Measurements from ENCODE around the gene RASD2.

DNA sequence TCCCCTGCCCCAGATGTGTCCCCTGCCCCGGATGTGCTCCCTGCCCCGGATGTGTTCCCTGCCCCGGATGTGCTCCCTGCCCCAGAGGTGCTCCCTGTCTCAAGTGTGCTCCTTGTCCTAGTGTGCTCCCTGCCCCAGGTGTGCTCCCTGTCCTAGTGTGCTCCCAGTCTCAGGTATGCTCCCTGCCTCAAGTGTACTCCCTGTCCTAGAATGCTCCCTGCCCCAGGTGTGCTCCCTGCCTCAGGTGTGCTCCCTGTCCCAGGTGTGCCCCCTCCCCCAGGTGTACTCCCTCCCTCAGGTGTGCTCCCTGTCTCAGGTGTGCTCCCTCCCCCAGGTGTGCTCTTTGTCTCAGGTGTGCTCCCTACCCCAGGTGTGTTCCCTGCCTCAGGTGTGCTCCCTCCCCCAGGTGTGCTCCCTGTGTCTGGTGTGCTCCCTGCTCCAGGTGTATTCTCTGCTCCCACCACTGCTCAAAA lies 48.7 kb upstream of the RASD2 start:
- TF ChIP-seq, protein P1, sequence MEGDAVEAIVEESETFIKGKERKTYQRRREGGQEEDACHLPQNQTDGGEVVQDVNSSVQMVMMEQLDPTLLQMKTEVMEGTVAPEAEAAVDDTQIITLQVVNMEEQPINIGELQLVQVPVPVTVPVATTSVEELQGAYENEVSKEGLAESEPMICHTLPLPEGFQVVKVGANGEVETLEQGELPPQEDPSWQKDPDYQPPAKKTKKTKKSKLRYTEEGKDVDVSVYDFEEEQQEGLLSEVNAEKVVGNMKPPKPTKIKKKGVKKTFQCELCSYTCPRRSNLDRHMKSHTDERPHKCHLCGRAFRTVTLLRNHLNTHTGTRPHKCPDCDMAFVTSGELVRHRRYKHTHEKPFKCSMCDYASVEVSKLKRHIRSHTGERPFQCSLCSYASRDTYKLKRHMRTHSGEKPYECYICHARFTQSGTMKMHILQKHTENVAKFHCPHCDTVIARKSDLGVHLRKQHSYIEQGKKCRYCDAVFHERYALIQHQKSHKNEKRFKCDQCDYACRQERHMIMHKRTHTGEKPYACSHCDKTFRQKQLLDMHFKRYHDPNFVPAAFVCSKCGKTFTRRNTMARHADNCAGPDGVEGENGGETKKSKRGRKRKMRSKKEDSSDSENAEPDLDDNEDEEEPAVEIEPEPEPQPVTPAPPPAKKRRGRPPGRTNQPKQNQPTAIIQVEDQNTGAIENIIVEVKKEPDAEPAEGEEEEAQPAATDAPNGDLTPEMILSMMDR (conservative IDR thresholded peaks at IDR 0.05; ENCODE audit: low read depth in 2 of 2) = no peak
- TF ChIP-seq EZH2 (IDR thresholded peaks at IDR 0.05; ENCODE audit: low read depth, unreplicated experiment) = no peak
- no peak for TF ChIP-seq NANOG (IDR thresholded peaks at IDR 0.05; ENCODE audit: borderline replicate concordance)
- TF ChIP-seq POLR2AphosphoS5 (IDR thresholded peaks at IDR 0.05; ENCODE audit: low read depth) = no peak
- TF ChIP-seq REST (IDR thresholded peaks at IDR 0.05; ENCODE audit: unreplicated experiment) = no peak
- TF ChIP-seq CREB1 (CRISPR knock-in tag; IDR thresholded peaks at IDR 0.05; ENCODE audit: low read depth) = no peak
- TF ChIP-seq JUNB (IDR thresholded peaks at IDR 0.05; ENCODE audit: unreplicated experiment) = no peak
- no peak for TF ChIP-seq EZH2phosphoT487 (IDR thresholded peaks at IDR 0.05; ENCODE audit: unreplicated experiment)
- no peak for TF ChIP-seq ZNF462 (CRISPR knock-in tag; IDR thresholded peaks at IDR 0.05)

Measured in GM23338 (cell line).